B cell (primary cell): ENCODE results near the gene SLC9A6.

ENCODE experiments used
- EZH2 ChIP-seq: IDR thresholded peaks from 2 replicates; pipeline ENCODE4 v1.6.1; 2012; ENCODE audit warnings: borderline replicate concordance, low read depth, mild to moderate bottlenecking, moderate library complexity, low read length; ENCODE audit not compliant: insufficient read depth, poor library complexity, severe bottlenecking
- TF ChIP-seq, protein P1 (sequence below): fragments of 200-600 bp; IDR thresholded peaks from one replicate; pipeline ENCODE4 v1.8.0; 2022; ENCODE audit warnings: antibody characterized with exemption, mild to moderate bottlenecking

GRCh38 chrX:136046295-136047015, 61.2 kb downstream of the SLC9A6 start:
- TF ChIP-seq, protein P1, sequence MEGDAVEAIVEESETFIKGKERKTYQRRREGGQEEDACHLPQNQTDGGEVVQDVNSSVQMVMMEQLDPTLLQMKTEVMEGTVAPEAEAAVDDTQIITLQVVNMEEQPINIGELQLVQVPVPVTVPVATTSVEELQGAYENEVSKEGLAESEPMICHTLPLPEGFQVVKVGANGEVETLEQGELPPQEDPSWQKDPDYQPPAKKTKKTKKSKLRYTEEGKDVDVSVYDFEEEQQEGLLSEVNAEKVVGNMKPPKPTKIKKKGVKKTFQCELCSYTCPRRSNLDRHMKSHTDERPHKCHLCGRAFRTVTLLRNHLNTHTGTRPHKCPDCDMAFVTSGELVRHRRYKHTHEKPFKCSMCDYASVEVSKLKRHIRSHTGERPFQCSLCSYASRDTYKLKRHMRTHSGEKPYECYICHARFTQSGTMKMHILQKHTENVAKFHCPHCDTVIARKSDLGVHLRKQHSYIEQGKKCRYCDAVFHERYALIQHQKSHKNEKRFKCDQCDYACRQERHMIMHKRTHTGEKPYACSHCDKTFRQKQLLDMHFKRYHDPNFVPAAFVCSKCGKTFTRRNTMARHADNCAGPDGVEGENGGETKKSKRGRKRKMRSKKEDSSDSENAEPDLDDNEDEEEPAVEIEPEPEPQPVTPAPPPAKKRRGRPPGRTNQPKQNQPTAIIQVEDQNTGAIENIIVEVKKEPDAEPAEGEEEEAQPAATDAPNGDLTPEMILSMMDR, result no peak
- no peak for TF ChIP-seq EZH2
